Raji (cell line): ENCODE results near the gene CPO.

Experiments
- POLR2A ChIP-seq: IDR thresholded peaks from 2 replicates; pipeline ENCODE4 v1.6.1; 2011; ENCODE audit warnings: low read depth, low read length, control low read depth; ENCODE audit not compliant: insufficient read depth

The CPO gene

GRCh38 chr2:206986943-206987342 is 47.6 kb downstream of the CPO start:
- TF ChIP-seq POLR2A: no peak

- no peak for TF ChIP-seq POLR2A
Observed at GRCh38 chr2:206987810-206988209, 48.5 kb downstream of the CPO start.

- no peak for TF ChIP-seq POLR2A
Observed at GRCh38 chr2:206988884-206989283, 49.6 kb downstream of the CPO start.

GRCh38 chr2:206989311-206989710 is 50.0 kb downstream of the CPO start:
- TF ChIP-seq POLR2A: no peak

GRCh38 chr2:206990360-206990759 is 51.0 kb downstream of the CPO start:
- TF ChIP-seq POLR2A: no peak

- TF ChIP-seq POLR2A: no peak
Observed at GRCh38 chr2:206991070-206991469, 51.8 kb downstream of the CPO start.

GRCh38 chr2:206993396-206993911 is 54.1 kb downstream of the CPO start:
- no peak for TF ChIP-seq POLR2A

GRCh38 chr2:206993964-206994363 is 54.6 kb downstream of the CPO start:
- TF ChIP-seq POLR2A: no peak

GRCh38 chr2:206996556-206997065 is 57.3 kb downstream of the CPO start:
- TF ChIP-seq POLR2A: no peak

GRCh38 chr2:207008105-207008990 is 69.0 kb downstream of the CPO start:
- TF ChIP-seq POLR2A: no peak

- no peak for TF ChIP-seq POLR2A
Observed at GRCh38 chr2:207012461-207012860, 73.1 kb downstream of the CPO start.

GRCh38 chr2:207014424-207014823 is 75.1 kb downstream of the CPO start:
- no peak for TF ChIP-seq POLR2A

GRCh38 chr2:207015901-207016300 is 76.6 kb downstream of the CPO start:
- TF ChIP-seq POLR2A: no peak
